H9 (cell line): ENCODE measurements around the gene CBS. TPM values are rescaled to one million over a fixed set of nuclear protein-coding genes. Genes with fewer than 3 reads are reported as not detected.
"Not testable (repeated sequence)": the region's sequence is repeated elsewhere in the genome, so short reads cannot be mapped to it uniquely, and the experiment has no call there.

Source experiments
- DNase-seq: peaks from one replicate; pipeline ENCODE4 v3.0.0-alpha.2; 2017
- H2AFZ ChIP-seq: one replicate; pipeline ENCODE4 v1.6.1; 2013; ENCODE audit warnings: mild to moderate bottlenecking, low read length, control low read depth, moderate library complexity
- H2AK5ac ChIP-seq: 2 replicates; pipeline ENCODE4 v1.6.1; 2013; ENCODE audit warnings: low read length, control low read depth, mixed read lengths; ENCODE audit not compliant: insufficient read length
- H2BK120ac ChIP-seq: one replicate; pipeline ENCODE4 v1.6.1; 2013; ENCODE audit warnings: low read depth, mild to moderate bottlenecking, low read length, control low read depth, inconsistent platforms; ENCODE audit not compliant: poor library complexity, severe bottlenecking
- H2BK12ac ChIP-seq: 2 replicates; pipeline ENCODE4 v1.6.1; 2013; ENCODE audit warnings: low read length, control low read depth, mixed read lengths, low read depth; ENCODE audit not compliant: insufficient read length
- H2BK15ac ChIP-seq: 2 replicates; pipeline ENCODE4 v1.6.1; 2013; ENCODE audit warnings: low read depth, low read length, control low read depth
- H2BK20ac ChIP-seq: one replicate; pipeline ENCODE4 v1.6.1; 2013; ENCODE audit warnings: low read depth, mild to moderate bottlenecking, low read length, control low read depth, inconsistent platforms; ENCODE audit not compliant: poor library complexity, severe bottlenecking
- H2BK5ac ChIP-seq: 2 replicates; pipeline ENCODE4 v1.6.1; 2013; ENCODE audit warnings: low read length, control low read depth, mixed read lengths; ENCODE audit not compliant: insufficient read length
- H3K14ac ChIP-seq: 2 replicates; pipeline ENCODE4 v1.6.1; 2013; ENCODE audit warnings: low read length, control low read depth; ENCODE audit not compliant: insufficient read depth
- H3K18ac ChIP-seq: 2 replicates; pipeline ENCODE4 v1.6.1; 2013; ENCODE audit warnings: low read depth, mild to moderate bottlenecking, mixed read lengths, low read length, control low read depth; ENCODE audit not compliant: insufficient read length
- H3K23ac ChIP-seq: 2 replicates; pipeline ENCODE4 v1.6.1; 2013; ENCODE audit warnings: low read length, control low read depth, mixed read lengths, low read depth; ENCODE audit not compliant: insufficient read length
- H3K23me2 ChIP-seq: 2 replicates; pipeline ENCODE4 v1.6.1; 2013; ENCODE audit warnings: low read depth, mild to moderate bottlenecking, mixed read lengths, low read length, control low read depth; ENCODE audit not compliant: insufficient read length, poor library complexity, severe bottlenecking
- H3K27ac ChIP-seq: 2 replicates; pipeline ENCODE4 v1.5.1; 2013; ENCODE audit warnings: low read length, control low read depth, mixed read lengths, low read depth; ENCODE audit not compliant: insufficient read length
- H3K27me3 ChIP-seq: 2 replicates; pipeline ENCODE4 v1.6.1; 2013; ENCODE audit warnings: low read length, control low read depth, inconsistent platforms; ENCODE audit not compliant: insufficient read depth
- H3K4ac ChIP-seq: 2 replicates; pipeline ENCODE4 v1.6.1; 2013; ENCODE audit warnings: low read depth, mild to moderate bottlenecking, control low read depth, inconsistent platforms, low read length, moderate library complexity
- H3K4me1 ChIP-seq: 2 replicates; pipeline ENCODE4 v1.6.1; 2013; ENCODE audit warnings: low read length, control low read depth, inconsistent platforms; ENCODE audit not compliant: insufficient read depth
- H3K4me2 ChIP-seq: 2 replicates; pipeline ENCODE4 v1.6.1; 2013; ENCODE audit warnings: low read length, control low read depth, mixed read lengths; ENCODE audit not compliant: insufficient read length, insufficient read depth
- H3K56ac ChIP-seq: 2 replicates; pipeline ENCODE4 v1.6.1; 2013; ENCODE audit warnings: low read depth, mild to moderate bottlenecking, mixed read lengths, low read length, control low read depth; ENCODE audit not compliant: insufficient read length
- H3K79me1 ChIP-seq: 2 replicates; pipeline ENCODE4 v1.6.1; 2013; ENCODE audit warnings: low read depth, mild to moderate bottlenecking, moderate library complexity, low read length, control low read depth, inconsistent platforms; ENCODE audit not compliant: insufficient read depth, poor library complexity, severe bottlenecking
- H3K79me2 ChIP-seq: 2 replicates; pipeline ENCODE4 v1.6.1; 2013; ENCODE audit warnings: low read length, control low read depth, inconsistent platforms; ENCODE audit not compliant: insufficient read depth
- H3K9ac ChIP-seq: 2 replicates; pipeline ENCODE4 v1.6.1; 2013; ENCODE audit warnings: low read length, control low read depth, mixed read lengths; ENCODE audit not compliant: insufficient read length; ENCODE audit errors: extremely low read depth
- H3K9me3 ChIP-seq: one replicate; pipeline ENCODE4 v1.6.1; 2013; ENCODE audit warnings: low read depth, low read length, inconsistent platforms; ENCODE audit not compliant: control insufficient read depth
- H3T11ph ChIP-seq: one replicate; pipeline ENCODE4 v1.6.1; 2013; ENCODE audit warnings: mild to moderate bottlenecking, low read length, control low read depth, inconsistent platforms
- H4K20me1 ChIP-seq: one replicate; pipeline ENCODE4 v1.6.1; 2013; ENCODE audit not compliant: control insufficient read depth, insufficient read length, insufficient read depth
- H4K5ac ChIP-seq: 2 replicates; pipeline ENCODE4 v1.6.1; 2013; ENCODE audit warnings: low read depth, mild to moderate bottlenecking, mixed read lengths, low read length, control low read depth; ENCODE audit not compliant: insufficient read length
- H4K8ac ChIP-seq: replicated peaks from 2 replicates; pipeline ENCODE4 v1.6.1; 2013; ENCODE audit warnings: low read length, control low read depth, mixed read lengths, low read depth; ENCODE audit not compliant: insufficient read length
- H4K91ac ChIP-seq: 2 replicates; pipeline ENCODE4 v1.6.1; 2013; ENCODE audit warnings: low read depth, mild to moderate bottlenecking, moderate library complexity, mixed read lengths, low read length, control low read depth; ENCODE audit not compliant: insufficient read length
- H3K27ac Mint-ChIP-seq, 3 experiments: 2 replicates in 2 of 3; 3 replicates in 1 of 3; pipeline ENCODE4 v1.8.0; 2020 to 2021; ENCODE audit warnings: mixed read lengths in 3 of 3, mild to moderate bottlenecking in 1 of 3, moderate library complexity in 1 of 3
- H3K27me3 Mint-ChIP-seq: 2 replicates; pipeline ENCODE4 v1.8.0; 2021; ENCODE audit warnings: low read depth, mild to moderate bottlenecking, moderate library complexity, mixed read lengths
- H3K36me3 Mint-ChIP-seq, 3 experiments: 2 replicates in 2 of 3; 3 replicates in 1 of 3; pipeline ENCODE4 v1.8.0; 2020 to 2021; ENCODE audit warnings: low read depth in 3 of 3, mixed read lengths in 3 of 3; ENCODE audit not compliant: insufficient read depth in 1 of 3
- H3K4me1 Mint-ChIP-seq, 2 experiments: 2 replicates each; pipeline ENCODE4 v1.8.0; 2020; ENCODE audit warnings: mixed read lengths in 2 of 2
- H3K4me3 Mint-ChIP-seq, 2 experiments: 2 replicates in 1 of 2; 3 replicates in 1 of 2; pipeline ENCODE4 v1.8.0; 2020 to 2021; ENCODE audit warnings: mild to moderate bottlenecking in 2 of 2, mixed read lengths in 2 of 2, moderate library complexity in 1 of 2
- H3K9me3 Mint-ChIP-seq, 2 experiments: 2 replicates in 1 of 2; 3 replicates in 1 of 2; pipeline ENCODE4 v1.8.0; 2020; ENCODE audit warnings: mild to moderate bottlenecking in 2 of 2, mixed read lengths in 2 of 2, moderate library complexity in 1 of 2
- WGBS: extraction: QIAGEN DNeasy Blood & Tissue Kit; methylation state at CpG from one replicate; pipeline ENCODE4 v1.1.7; 2013; ENCODE audit warnings: missing lambda C conversion rate, low lambda C conversion rate, mixed read lengths; ENCODE audit not compliant: insufficient read length; ENCODE audit errors: extremely low coverage; 5-methylcytosine and 5-hydroxymethylcytosine counted together
- total RNA-seq: library from RNA; stranded (reverse); gene quantifications from 2 replicates; pipeline ENCODE4 v1.2.1, GENCODE V29; 2021

Gene CBS
- total RNA-seq, 1 experiment from 2014 or later = 350 TPM

DNA sequence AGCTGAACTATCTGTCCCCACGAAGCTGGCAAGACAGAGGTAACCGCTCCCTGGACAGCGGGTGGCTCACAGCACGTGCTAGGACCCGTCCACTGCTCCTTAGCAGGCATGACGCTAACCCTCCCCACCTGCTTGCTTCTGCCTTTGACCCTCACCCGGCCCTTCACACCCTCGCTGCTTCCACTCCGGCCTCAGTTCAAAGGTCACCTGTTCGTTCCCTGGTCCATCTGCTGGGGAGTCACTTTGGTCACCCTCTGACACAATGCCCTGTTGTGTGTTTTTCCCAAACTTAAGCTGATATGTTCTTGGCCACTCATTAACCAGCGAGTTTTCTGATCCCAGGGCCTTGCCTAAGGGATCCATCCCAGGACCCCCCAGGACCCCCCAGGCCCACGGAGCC, 7.6 kb downstream of the CBS start:
- not testable (repeated sequence) for H3K4me3 Mint-ChIP-seq, H3K27ac ChIP-seq, H3K4me1 Mint-ChIP-seq

DNA sequence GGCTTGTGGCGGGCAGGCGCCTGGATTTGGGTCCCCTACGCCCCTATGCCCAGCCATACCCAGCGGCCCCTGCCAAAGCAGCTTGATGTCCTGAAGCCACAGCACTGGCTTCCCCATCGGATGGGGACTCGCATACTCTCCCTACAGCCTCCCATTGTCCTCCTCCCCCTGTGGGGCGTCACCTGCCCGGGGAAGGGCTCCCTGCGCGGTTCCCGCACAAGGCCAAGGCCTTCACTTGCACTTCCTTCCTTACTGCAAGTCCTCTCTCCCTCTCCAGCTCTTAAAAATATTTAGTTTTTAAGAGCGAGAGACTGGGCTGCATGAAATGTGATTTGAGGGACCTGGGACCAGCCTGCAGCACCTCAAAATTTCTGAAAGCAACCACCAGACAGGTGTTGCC, 8.9 kb downstream of the CBS start:
- H3K9ac ChIP-seq, H3K4me2 ChIP-seq, H2BK12ac ChIP-seq, H2BK120ac ChIP-seq, DNase-seq, H3K4ac ChIP-seq, H2AK5ac ChIP-seq, H3K27ac ChIP-seq, H3K79me2 ChIP-seq, H3T11ph ChIP-seq, H3K18ac ChIP-seq, H3K27me3 Mint-ChIP-seq, H3K9me3 Mint-ChIP-seq, H4K5ac ChIP-seq, H3K4me1 ChIP-seq, H3K14ac ChIP-seq, H2BK20ac ChIP-seq, H2AFZ ChIP-seq, H3K36me3 Mint-ChIP-seq, H3K27me3 ChIP-seq, H3K4me1 Mint-ChIP-seq, H3K23ac ChIP-seq, H4K91ac ChIP-seq, H3K27ac Mint-ChIP-seq, H4K8ac ChIP-seq, H2BK15ac ChIP-seq, H3K56ac ChIP-seq, H3K4me3 Mint-ChIP-seq, H3K79me1 ChIP-seq, H3K9me3 ChIP-seq, H4K20me1 ChIP-seq, H2BK5ac ChIP-seq, H3K23me2 ChIP-seq: not testable (repeated sequence)
- no CpG with 5 or more reads among the region's 12 CpGs for WGBS

More for the DNA sequence above, 7.6 kb downstream of the CBS start:
- H3K27me3 ChIP-seq, H3T11ph ChIP-seq, H4K5ac ChIP-seq, H3K18ac ChIP-seq, H4K20me1 ChIP-seq, H3K27ac Mint-ChIP-seq, H4K8ac ChIP-seq, H2AFZ ChIP-seq, H3K79me2 ChIP-seq, H2BK120ac ChIP-seq, H3K9me3 ChIP-seq, H3K4me1 ChIP-seq, H2AK5ac ChIP-seq, H2BK15ac ChIP-seq, H3K27me3 Mint-ChIP-seq, H3K9ac ChIP-seq, H3K23me2 ChIP-seq, H3K4ac ChIP-seq, DNase-seq, H4K91ac ChIP-seq, H3K9me3 Mint-ChIP-seq, H2BK12ac ChIP-seq, H2BK5ac ChIP-seq, H3K23ac ChIP-seq, H3K56ac ChIP-seq, H3K14ac ChIP-seq, H2BK20ac ChIP-seq, H3K79me1 ChIP-seq, H3K36me3 Mint-ChIP-seq, H3K4me2 ChIP-seq: not testable (repeated sequence)
- WGBS = no CpG with 5 or more reads among the region's 12 CpGs
